AG10803 (cell line): ENCODE measurements around the gene KLHDC4.

ENCODE experiments used
- DNase-seq: peaks from one replicate; pipeline ENCODE4 v3.0.0; 2010; ENCODE audit warnings: low read depth
- H3K4me3 ChIP-seq: 2 replicates; pipeline ENCODE4 v1.5.1; 2011; ENCODE audit warnings: mild to moderate bottlenecking, low read length, control low read depth
- CTCF ChIP-seq: conservative IDR thresholded peaks from 2 replicates; pipeline ENCODE4 v1.5.1; 2011; ENCODE audit warnings: mild to moderate bottlenecking, low read length, control low read depth, inconsistent platforms

KLHDC4 gene

GRCh38 chr16:87701078-87701460 is 64.7 kb downstream of the KLHDC4 start:
- TF ChIP-seq CTCF: no peak
- DNase-seq: no peak
- no peak overlapping the region for H3K4me3 ChIP-seq

GRCh38 chr16:87700406-87701077 is 65.2 kb downstream of the KLHDC4 start:
- DNase-seq: no peak
- no peak overlapping the region for H3K4me3 ChIP-seq
- TF ChIP-seq CTCF: no peak

GRCh38 chr16:87698676-87699199 is 67.0 kb downstream of the KLHDC4 start:
- no peak for TF ChIP-seq CTCF
- DNase-seq: no peak
- no peak overlapping the region for H3K4me3 ChIP-seq

GRCh38 chr16:87698241-87698640 is 67.5 kb downstream of the KLHDC4 start:
- DNase-seq: no peak
- no peak for TF ChIP-seq CTCF
- no peak overlapping the region for H3K4me3 ChIP-seq

GRCh38 chr16:87697792-87698191 is 68.0 kb downstream of the KLHDC4 start:
- no peak for DNase-seq
- H3K4me3 ChIP-seq: no peak overlapping the region

GRCh38 chr16:87697256-87697655 is 68.5 kb downstream of the KLHDC4 start:
- TF ChIP-seq CTCF: no peak
- no peak overlapping the region for H3K4me3 ChIP-seq

More at GRCh38 chr16:87697792-87698191, 68.0 kb downstream of the KLHDC4 start:
- no peak for TF ChIP-seq CTCF

GRCh38 chr16:87696726-87697125 is 69.1 kb downstream of the KLHDC4 start:
- no peak for TF ChIP-seq CTCF
- no peak for DNase-seq
- no peak overlapping the region for H3K4me3 ChIP-seq

More at GRCh38 chr16:87697256-87697655, 68.5 kb downstream of the KLHDC4 start:
- DNase-seq: no peak
